ENCODE results near the gene GLDC. TPM values are rescaled to one million over a fixed set of nuclear protein-coding genes. Genes with fewer than 3 reads are reported as not detected.

GLDC gene
- total and polyA plus RNA-seq, 4 donors = 26.7 to 102 (median 59.3) TPM

GRCh38 chr9:6545017-6545691 is 100.4 kb downstream of the GLDC start:
- Histone ChIP-seq H3K9ac (ENCODE audit: low read depth in 1 of 2, low read length in 2 of 2) (no peak overlapping the region), H3K4me3 (ENCODE audit: low read depth in 1 of 3, low read length in 3 of 3) (no peak overlapping the region), H3K9me3 (ENCODE audit: control insufficient read depth in 4 of 4, low read length in 3 of 4) (no peaks in the 10 kb centered on the region), H3K36me3 (ENCODE audit: control insufficient read depth in 4 of 4, insufficient read depth in 3 of 4, low read depth in 1 of 4, low read length in 3 of 4) (peaks cover 5 to 64% (median 27%) of the 10 kb centered on the region in 4 donors), H3K27me3 (ENCODE audit: control insufficient read depth in 4 of 4, insufficient read depth in 4 of 4, low read length in 3 of 4) (no peaks in the 10 kb centered on the region), H3K4me1 (ENCODE audit: control insufficient read depth in 4 of 4, insufficient read depth in 4 of 4, low read length in 3 of 4) (no peaks in the 10 kb centered on the region), H3K27ac (ENCODE audit: low read depth in 1 of 2, low read length in 2 of 2) (no peak overlapping the region)
- 96% methylated on average over 8 of the region's 8 CpGs for WGBS
- no peak for DNase-seq (ENCODE audit: low spot score)
- TF ChIP-seq ATF3 (IDR thresholded peaks at IDR 0.05) (no peak), EGR1 (IDR thresholded peaks at IDR 0.05; ENCODE audit: low read depth in 2 of 2) (no peak), JUND (IDR thresholded peaks at IDR 0.05) (no peak), GABPA (IDR thresholded peaks at IDR 0.05 in 1 of 2, conservative IDR thresholded peaks at IDR 0.05 in 1 of 2) (no peak), FOXA1 (IDR thresholded peaks at IDR 0.05) (no peak), TAF1 (conservative IDR thresholded peaks at IDR 0.05) (no peak), RAD21 (IDR thresholded peaks at IDR 0.05) (no peak), FOXA2 (IDR thresholded peaks at IDR 0.05) (no peak), SP1 (IDR thresholded peaks at IDR 0.05) (no peak), NR2F2 (IDR thresholded peaks at IDR 0.05) (no peak), ZBTB33 (IDR thresholded peaks at IDR 0.05) (no peak), MAX (IDR thresholded peaks at IDR 0.05) (no peak), REST (IDR thresholded peaks at IDR 0.05) (no peak), HNF4A (conservative IDR thresholded peaks at IDR 0.05) (no peak), RXRA (IDR thresholded peaks at IDR 0.05) (no peak)
- TF ChIP-seq, protein P1, sequence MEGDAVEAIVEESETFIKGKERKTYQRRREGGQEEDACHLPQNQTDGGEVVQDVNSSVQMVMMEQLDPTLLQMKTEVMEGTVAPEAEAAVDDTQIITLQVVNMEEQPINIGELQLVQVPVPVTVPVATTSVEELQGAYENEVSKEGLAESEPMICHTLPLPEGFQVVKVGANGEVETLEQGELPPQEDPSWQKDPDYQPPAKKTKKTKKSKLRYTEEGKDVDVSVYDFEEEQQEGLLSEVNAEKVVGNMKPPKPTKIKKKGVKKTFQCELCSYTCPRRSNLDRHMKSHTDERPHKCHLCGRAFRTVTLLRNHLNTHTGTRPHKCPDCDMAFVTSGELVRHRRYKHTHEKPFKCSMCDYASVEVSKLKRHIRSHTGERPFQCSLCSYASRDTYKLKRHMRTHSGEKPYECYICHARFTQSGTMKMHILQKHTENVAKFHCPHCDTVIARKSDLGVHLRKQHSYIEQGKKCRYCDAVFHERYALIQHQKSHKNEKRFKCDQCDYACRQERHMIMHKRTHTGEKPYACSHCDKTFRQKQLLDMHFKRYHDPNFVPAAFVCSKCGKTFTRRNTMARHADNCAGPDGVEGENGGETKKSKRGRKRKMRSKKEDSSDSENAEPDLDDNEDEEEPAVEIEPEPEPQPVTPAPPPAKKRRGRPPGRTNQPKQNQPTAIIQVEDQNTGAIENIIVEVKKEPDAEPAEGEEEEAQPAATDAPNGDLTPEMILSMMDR (IDR thresholded peaks at IDR 0.05; ENCODE audit: low read depth, low read length, missing input control) = no peak

All from liver (tissue), 9 donors.